ENCODE measurements around the gene SERINC2.
"Not testable (repeated sequence)": the region's sequence is repeated elsewhere in the genome, so short reads cannot be mapped to it uniquely, and the experiment has no call there.

Gene SERINC2

DNA sequence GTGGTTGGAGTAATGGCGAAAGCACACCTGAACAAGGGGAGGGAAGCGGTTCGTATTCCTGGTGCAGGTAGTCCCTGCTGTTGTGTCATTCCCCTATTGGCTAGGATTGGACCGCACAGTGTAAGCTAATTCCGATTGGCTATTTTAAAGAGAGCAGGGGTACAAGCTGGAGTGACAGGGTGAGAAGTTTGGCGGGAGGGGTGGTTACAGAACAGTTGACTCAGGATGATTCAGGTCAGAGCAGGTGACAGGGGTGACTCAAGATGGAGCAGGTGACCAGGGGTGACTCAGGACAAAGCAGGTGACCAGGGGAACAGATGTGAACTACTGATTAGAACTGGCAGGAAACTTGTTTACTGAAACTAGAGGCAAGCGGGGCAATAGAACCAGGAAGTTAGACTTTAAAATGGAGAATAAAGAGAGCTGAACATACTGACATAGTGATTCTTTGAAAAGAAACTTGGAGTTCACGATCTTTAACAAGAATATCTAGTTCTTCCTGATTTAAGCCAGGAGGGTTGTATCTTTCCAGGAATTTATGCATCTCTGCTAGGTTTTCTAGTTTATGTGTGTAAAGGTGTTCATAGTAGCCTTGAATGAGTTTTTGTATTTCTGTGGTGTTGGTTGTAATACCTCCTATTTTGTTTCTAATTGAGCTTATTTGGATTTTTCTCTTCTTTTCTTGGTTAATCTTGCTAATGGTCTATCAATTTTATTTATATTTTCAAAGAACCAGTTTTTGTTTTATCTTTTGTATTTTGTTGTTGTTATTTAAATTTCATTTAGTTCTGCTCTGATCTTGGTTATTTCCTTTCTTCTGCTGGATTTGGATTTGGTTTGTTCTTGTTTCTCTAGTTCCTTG is 58.7 kb downstream of the SERINC2 start:
- not testable (repeated sequence) for DNase-seq (ENCODE audit: low read depth)

DNA sequence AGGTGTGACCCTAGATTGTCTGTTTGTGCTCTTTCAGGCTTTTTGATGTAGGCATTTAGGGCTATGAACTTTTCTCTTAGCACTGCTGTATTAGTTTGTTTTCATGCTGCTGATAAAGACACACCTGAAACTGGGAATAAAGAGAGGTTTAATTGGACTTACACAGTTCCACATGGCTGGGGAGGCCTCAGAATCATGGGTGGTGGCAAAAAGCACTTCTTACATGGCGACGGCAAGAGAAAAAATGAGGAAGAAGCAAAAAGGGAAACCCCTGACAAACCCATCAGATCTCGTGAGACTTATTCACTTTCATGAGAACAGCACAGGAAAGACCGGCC is 59.3 kb downstream of the SERINC2 start:
- not testable (repeated sequence) for DNase-seq (ENCODE audit: low read depth)

DNA sequence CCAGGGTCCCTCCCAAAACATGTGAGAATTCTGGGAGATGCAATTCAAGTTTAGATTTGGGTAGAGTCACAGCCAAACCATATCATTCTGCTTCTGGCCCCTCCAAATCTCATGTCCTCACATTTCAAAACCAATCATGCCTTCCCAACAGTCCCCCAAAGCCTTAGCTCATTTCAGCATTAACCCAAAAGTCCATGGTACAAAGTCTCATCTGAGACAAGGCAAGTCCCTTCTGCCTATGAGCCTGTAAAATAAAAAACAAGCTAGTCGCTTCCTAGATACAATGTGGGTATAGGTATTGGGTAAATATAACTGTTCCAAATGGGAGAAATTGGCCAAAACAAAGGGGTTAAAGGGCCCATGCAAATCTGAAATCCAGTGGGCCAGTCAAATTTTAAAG is 59.7 kb downstream of the SERINC2 start:
- not testable (repeated sequence) for DNase-seq (ENCODE audit: low read depth)

DNA sequence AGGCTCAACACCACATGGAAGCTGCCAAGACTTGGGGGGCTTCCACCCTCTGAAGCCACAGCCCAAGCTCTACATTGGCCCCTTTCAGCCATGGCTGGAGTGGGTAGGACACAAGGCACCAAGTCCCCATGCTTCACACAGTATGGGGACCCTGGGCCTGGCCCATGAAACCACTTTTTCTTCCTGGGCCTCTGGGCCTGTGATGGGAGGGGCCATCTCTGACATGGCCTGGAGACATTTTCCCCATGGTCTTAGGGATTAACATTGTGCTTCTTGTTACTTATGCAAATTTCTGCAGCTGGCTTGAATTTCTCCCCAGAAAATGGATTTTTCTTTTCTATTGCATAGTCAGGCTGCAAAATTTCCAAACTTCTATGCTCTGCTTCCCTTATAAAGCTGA is 60.5 kb downstream of the SERINC2 start:
- DNase-seq (ENCODE audit: low read depth): not testable (repeated sequence)

DNA sequence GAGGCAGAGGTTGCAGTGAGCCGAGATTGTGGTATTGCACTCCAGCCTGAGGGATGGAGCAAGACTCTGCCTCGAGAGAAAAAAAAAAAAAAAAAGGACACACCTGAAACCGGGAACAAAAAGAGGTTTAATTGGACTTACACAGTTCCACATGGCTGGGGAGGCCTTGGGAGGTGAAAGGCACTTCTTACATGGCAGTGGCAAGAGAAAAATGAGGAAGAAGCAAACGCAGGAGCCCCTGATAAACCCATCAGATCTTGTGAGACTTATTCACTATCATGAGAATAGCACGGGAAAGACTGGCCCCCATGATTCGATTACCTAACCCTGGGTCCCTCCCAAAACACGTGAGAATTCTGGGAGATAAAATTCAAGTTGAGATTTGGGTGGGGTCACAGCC is 61.6 kb downstream of the SERINC2 start:
- not testable (repeated sequence) for DNase-seq (ENCODE audit: low read depth)

DNA sequence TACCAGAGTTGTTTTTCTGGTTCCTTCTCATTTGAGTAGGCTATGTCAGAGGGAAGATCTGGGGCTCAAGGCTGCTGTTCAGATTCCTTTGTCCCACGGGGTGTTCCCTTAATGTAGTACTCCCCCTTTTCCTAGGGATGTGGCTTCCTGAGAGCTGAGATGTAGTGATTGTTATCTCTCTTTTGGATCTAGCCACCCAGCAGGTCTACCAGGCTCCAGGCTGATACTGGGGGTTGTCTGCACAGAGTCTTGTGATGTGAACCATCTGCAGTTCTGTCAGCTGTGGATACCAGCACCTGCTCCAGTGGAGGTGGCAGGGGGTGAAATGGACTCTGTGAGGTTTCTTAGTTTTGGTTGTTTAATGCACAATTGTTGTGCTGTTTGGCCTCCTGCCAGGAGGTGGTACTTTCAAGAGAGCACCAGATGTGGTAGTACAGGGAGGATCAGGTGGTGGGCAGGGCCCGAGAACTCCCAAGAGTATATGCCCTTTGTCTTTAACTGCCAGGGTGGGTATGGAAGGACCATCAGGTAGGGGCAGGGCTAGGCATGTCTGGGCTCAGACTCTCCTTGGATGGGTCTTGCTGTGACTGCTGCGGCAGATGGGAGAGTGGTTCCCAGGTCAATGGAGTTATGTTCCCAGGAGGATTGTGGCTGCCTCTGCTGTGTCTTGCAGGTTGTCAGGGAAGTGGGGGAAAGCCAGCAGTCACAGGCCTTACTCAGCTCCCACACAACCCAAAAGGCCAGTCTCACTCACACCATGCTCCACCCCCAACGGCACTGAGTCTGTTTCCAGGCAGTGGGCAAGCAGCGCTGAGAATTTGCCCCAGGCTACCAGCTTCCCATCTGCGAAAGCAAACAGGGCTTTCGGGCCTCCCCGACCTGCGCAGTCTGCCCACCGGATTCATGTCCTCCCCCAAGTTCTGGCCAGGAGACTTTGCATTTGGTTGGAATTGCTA is 64.2 kb downstream of the SERINC2 start:
- no peak for DNase-seq (ENCODE audit: low read depth)

DNA sequence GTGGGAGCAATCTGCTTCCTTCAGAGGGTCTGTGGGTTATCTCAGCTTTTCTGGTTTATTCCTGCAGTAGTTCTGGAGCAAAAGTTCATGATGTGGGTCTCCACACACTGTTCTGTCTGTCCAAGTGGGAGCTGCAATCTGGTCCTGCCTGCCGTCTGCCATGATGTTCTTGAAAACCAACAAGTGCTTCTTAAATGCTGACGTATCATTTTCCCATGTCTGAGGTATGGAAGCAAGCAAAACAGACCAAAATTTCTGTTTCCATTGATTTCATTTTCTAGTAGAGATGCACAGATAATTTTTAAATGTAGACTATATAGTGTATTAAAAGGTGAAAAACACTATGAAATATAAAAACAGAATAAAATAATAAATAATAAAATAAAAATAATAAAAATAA is 65.2 kb downstream of the SERINC2 start:
- DNase-seq (ENCODE audit: low read depth): no peak

DNA sequence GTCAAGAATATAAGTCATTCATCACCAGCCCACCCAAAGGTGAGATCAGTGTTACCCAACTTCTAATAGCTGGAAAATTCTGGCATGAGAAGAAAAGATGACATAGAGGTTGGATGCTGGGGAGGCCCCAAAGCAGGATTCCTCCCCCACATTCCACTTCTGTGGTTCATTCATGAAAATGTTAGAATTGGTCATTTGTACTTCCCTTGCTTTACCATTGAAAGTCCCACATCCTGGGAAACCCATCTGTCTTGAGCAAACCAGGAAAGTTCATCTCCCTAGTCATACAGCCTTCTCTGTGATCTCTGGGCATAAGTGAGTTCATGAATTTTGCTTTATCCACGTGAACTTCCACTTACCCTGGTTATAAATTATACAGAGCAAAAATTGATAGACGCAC is 66.8 kb downstream of the SERINC2 start:
- peak; percentile 71 for DNase-seq (ENCODE audit: low read depth)

DNA sequence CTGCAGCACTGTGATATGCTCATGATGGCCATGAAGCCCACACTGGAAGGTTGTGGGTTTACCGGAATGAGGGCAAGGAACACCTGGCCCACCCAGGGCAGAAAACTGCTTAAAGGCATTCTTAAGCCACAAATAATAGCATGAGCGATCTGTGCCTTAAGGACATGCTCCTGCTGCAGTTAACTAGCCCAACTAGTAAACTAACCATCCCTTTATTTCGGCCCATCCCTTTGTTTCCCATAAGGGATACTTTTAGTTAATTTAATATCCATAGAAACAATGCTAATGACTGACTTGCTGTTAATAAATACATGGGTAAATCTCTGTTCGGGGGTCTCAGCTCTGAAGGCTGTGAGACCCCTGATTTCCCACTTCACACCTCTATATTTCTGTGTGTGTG is 67.4 kb downstream of the SERINC2 start:
- not testable (repeated sequence) for DNase-seq (ENCODE audit: low read depth)

DNA sequence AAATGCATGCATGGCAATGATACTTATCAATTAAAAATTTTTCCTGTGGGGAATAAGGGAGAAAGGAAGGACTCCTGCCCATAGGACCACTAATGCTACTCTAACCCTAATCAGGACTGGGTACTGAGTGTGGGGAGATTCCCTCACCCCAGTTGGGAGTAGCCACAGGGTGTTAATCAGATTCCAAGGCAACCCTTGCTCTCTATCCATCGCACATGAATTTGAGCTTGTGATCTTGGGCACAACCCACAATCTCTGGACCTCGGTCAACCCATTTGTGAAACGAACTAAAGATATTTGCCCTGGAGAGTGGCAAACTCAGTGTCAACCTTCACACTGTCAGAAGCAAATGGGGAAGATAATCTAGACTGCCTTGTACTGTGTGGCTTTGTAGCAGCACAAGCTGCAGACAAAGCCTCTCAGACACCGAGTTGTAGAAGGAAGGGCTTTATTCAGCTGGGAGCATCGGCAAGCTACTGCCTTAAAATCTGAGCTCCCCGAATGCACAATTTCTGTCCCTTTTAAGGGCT is 69.5 kb downstream of the SERINC2 start:
- DNase-seq (ENCODE audit: low read depth): no peak

DNA sequence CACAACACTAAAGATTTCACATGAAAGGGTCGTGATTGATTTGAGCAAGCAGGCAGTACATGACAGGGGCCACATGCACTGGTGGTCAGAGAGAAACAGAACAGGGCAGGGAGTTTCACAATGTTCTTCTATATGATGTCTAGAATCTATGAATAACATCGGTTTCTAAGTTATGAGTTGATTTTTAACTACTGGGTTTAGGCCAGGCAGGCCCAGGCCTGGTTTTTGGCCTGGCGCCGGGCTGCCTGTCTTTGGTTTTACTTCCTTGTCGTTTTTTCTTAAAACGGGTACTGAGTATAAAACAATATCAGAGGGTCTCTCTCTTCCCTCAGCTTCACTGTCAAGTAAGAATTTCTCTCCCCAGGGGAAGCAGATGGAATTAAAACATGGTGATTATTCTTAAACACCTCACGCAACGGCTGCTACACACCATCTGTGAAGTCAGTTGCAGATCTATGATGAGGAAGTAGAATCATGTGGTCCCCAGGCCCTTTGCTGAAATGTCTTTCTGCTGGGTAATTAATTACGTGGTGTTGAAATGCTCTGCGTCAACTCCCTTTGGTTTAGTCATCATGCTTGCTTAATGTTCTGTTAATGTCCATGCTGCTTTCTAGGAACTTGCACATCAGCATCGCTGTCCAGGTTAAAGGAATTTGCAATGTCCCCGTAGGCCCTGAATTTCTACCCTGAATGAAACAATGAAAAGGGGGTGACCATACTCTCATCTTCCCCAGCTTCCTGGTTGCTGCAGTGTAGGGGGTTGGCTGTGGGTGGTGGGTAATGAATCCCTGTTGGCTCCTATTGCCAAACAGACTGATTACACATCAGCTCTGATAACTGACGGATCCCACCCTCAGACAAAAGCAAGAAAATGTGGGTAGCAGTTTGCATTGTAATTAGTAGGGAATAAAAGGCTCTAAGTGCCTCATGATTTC is 70.3 kb downstream of the SERINC2 start:
- DNase-seq (ENCODE audit: low read depth): peak; percentile 96

All from HS-5 (cell line).